Measurements from ENCODE around the gene AHDC1. TPM values are rescaled to one million over a fixed set of nuclear protein-coding genes. Genes with fewer than 3 reads are reported as not detected.

AHDC1 gene
- polyA plus RNA-seq, 1 donor (not counting 4 experiments of a cell fraction or from before 2014, with no cell fraction given), result 4.2 TPM

DNA sequence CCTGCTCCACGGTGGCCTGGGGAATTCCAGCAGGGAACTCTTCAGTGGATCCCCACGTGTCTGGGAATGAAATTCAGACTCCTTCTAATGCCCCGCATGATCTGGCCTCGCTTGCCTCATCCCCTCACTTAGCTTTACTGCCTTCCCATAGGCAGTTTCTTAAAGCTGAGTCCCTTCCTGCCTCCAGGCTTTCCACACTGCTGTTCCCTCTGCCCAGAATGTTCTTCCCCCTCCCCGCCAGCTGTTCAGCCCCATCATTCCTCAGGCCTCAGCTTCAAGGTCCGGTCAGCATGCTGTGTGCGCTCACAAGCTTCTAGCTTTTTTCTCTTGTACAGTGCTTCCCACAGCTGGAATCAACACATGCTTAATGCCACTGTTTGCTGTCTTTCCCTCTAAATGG is 59.1 kb downstream of the AHDC1 start:
- H3K4me2 ChIP-seq (ENCODE audit: control insufficient read depth, extremely low read depth, insufficient read depth, low read depth, low read length), result no peak overlapping the region
- H3K9ac ChIP-seq (ENCODE audit: control insufficient read depth, extremely low read depth, insufficient read depth, low read length), result no peak overlapping the region
- H3K9me1 ChIP-seq (ENCODE audit: control insufficient read depth, extremely low read depth, insufficient read depth, low read length), result peaks cover 2% of the 10 kb centered on the region
- no peak for FAIRE-seq
- no peak overlapping the region for H3K27ac ChIP-seq (ENCODE audit: control insufficient read depth, insufficient read depth, low read length)
- dilution Hi-C loops (cut with MboI; ENCODE audit: extremely low pct_ligation_motif_present, low sequenced_read_pairs), result no loop called here
- peaks cover 2% of the 10 kb centered on the region for H3K79me2 ChIP-seq (ENCODE audit: control insufficient read depth, insufficient read depth, low read length)
- H3K9me3 ChIP-seq (ENCODE audit: control insufficient read depth, low read depth, low read length), result no peaks in the 10 kb centered on the region
- no peak overlapping the region for H3K4me3 ChIP-seq (ENCODE audit: control insufficient read depth in 2 of 3, extremely low read depth in 1 of 3, insufficient read depth in 2 of 3, low read depth in 1 of 3, low read length in 3 of 3)
- no peaks in the 10 kb centered on the region for H4K20me1 ChIP-seq (ENCODE audit: control insufficient read depth, extremely low read depth, insufficient read depth, low read length)
- peaks cover 33% of the 10 kb centered on the region for H3K4me1 ChIP-seq (ENCODE audit: control insufficient read depth, extremely low read depth, insufficient read depth, low read length)
- DNase-seq (ENCODE audit: low read depth, low spot score), result no peak
- TF ChIP-seq EZH2 (IDR thresholded peaks at IDR 0.05; ENCODE audit: low read length), result no peak
- TF ChIP-seq, protein P1, sequence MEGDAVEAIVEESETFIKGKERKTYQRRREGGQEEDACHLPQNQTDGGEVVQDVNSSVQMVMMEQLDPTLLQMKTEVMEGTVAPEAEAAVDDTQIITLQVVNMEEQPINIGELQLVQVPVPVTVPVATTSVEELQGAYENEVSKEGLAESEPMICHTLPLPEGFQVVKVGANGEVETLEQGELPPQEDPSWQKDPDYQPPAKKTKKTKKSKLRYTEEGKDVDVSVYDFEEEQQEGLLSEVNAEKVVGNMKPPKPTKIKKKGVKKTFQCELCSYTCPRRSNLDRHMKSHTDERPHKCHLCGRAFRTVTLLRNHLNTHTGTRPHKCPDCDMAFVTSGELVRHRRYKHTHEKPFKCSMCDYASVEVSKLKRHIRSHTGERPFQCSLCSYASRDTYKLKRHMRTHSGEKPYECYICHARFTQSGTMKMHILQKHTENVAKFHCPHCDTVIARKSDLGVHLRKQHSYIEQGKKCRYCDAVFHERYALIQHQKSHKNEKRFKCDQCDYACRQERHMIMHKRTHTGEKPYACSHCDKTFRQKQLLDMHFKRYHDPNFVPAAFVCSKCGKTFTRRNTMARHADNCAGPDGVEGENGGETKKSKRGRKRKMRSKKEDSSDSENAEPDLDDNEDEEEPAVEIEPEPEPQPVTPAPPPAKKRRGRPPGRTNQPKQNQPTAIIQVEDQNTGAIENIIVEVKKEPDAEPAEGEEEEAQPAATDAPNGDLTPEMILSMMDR (optimal IDR thresholded peaks at IDR 0.05 in 1 of 3, IDR thresholded peaks at IDR 0.05 in 1 of 3, conservative IDR thresholded peaks at IDR 0.05 in 1 of 3; ENCODE audit: extremely low read depth in 1 of 3, insufficient read depth in 2 of 3, low read length in 3 of 3), result no peak
- H3K36me3 ChIP-seq (ENCODE audit: control insufficient read depth in 2 of 2, extremely low read depth in 1 of 2, insufficient read depth in 2 of 2, low read length in 2 of 2), result peaks cover 21 to 26% of the 10 kb centered on the region in 2 experiments
- H3K27me3 ChIP-seq (ENCODE audit: control insufficient read depth, extremely low read depth, insufficient read depth, low read length), result no peaks in the 10 kb centered on the region
- no peak overlapping the region for H2AFZ ChIP-seq (ENCODE audit: control insufficient read depth, low read length)

DNA sequence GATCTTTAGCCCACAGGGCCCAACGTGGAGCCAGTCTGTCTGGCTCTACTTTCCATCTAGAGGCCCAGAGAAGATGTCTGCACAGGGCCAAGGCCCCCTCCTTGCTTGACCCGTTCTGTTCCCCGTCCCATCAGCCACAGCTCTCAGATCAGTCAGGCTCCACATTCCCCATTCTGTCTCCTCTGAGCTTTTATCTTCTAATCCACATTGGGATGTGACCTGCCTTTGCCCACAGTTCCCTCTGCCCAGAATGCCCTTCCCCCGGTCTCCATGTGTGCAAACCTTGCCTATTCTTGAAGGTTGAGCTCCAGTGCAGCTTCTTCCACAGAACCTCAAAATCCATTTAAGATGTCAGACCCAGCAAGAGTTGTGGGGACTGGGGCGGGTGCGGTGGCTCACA is 60.7 kb downstream of the AHDC1 start:
- Histone ChIP-seq H3K27ac (ENCODE audit: control insufficient read depth, insufficient read depth, low read length) (peak overlapping the region; percentile 88), H3K79me2 (ENCODE audit: control insufficient read depth, insufficient read depth, low read length) (peaks cover 2% of the 10 kb centered on the region), H3K36me3 (ENCODE audit: control insufficient read depth in 2 of 2, extremely low read depth in 1 of 2, insufficient read depth in 2 of 2, low read length in 2 of 2) (peaks cover 16 to 19% of the 10 kb centered on the region in 2 experiments), H3K4me3 (ENCODE audit: control insufficient read depth in 2 of 3, extremely low read depth in 1 of 3, insufficient read depth in 2 of 3, low read depth in 1 of 3, low read length in 3 of 3) (no peak overlapping the region), H3K27me3 (ENCODE audit: control insufficient read depth, extremely low read depth, insufficient read depth, low read length) (no peaks in the 10 kb centered on the region), H3K4me2 (ENCODE audit: control insufficient read depth, extremely low read depth, insufficient read depth, low read depth, low read length) (no peak overlapping the region), H3K9ac (ENCODE audit: control insufficient read depth, extremely low read depth, insufficient read depth, low read length) (peak overlapping the region; percentile 30), H3K9me3 (ENCODE audit: control insufficient read depth, low read depth, low read length) (no peaks in the 10 kb centered on the region), H4K20me1 (ENCODE audit: control insufficient read depth, extremely low read depth, insufficient read depth, low read length) (no peaks in the 10 kb centered on the region), H2AFZ (ENCODE audit: control insufficient read depth, low read length) (no peak overlapping the region), H3K9me1 (ENCODE audit: control insufficient read depth, extremely low read depth, insufficient read depth, low read length) (peaks cover 2% of the 10 kb centered on the region), H3K4me1 (ENCODE audit: control insufficient read depth, extremely low read depth, insufficient read depth, low read length) (peaks cover 47% of the 10 kb centered on the region)
- FAIRE-seq, result no peak
- TF ChIP-seq, protein P1 (optimal IDR thresholded peaks at IDR 0.05 in 1 of 3, IDR thresholded peaks at IDR 0.05 in 1 of 3, conservative IDR thresholded peaks at IDR 0.05 in 1 of 3; ENCODE audit: extremely low read depth in 1 of 3, insufficient read depth in 2 of 3, low read length in 3 of 3), result no peak
- TF ChIP-seq EZH2 (IDR thresholded peaks at IDR 0.05; ENCODE audit: low read length), result no peak
- dilution Hi-C loops (cut with MboI; ENCODE audit: extremely low pct_ligation_motif_present, low sequenced_read_pairs), result no loop called here
- no peak for DNase-seq (ENCODE audit: low read depth, low spot score)
